K562 (cell line): Measurements from ENCODE around the gene DHX40. TPM values are rescaled to one million over a fixed set of nuclear protein-coding genes. Genes with fewer than 3 reads are reported as not detected.
A peak's percentile ranks its signal among the peaks of the same experiment; 100 is the strongest.

Experiments
- ATAC-seq: fragments of 200-7000 bp; cut with Tn5 transposase; 3 replicates; pipeline ENCODE4 v1.9.1; 2020; ENCODE audit warnings: moderate library complexity
- BruUV-seq: library from RNA; stranded (reverse); fragments of 400-500 nt; replicated peaks from 2 replicates; lab custom pipeline; 2021; lab: Mats Ljungman, UMichigan
- CTCF ChIA-PET: fragments of 300-600 bp; formaldehyde crosslinking; extraction: SDS; loops from one replicate; lab custom pipeline; 2021; ENCODE audit warnings: low intra/inter-chr PET ratio; lab: Yijun Ruan, JAX
- POLR2A ChIA-PET: fragments of 300-600, 350-650 bp; sonication (Branson Sonifier 250); formaldehyde crosslinking; extraction: SDS; loops from one replicate; lab custom pipeline; 2021; ENCODE audit warnings: antibody characterized with exemption, inconsistent platforms; lab: Yijun Ruan, JAX
- DNase-seq, 4 experiments: peaks; one replicate each; pipeline versions ENCODE4 v3.0.0 to v3.0.0-alpha.2; 2011 to 2018; ENCODE audit warnings: low spot score in 3 of 4, mixed read lengths in 3 of 4; ENCODE audit errors: extremely low read depth in 1 of 4
- FAIRE-seq: peaks from 2 replicates; lab custom pipeline; 2011; peaks lifted over from hg19 to GRCh38; lab: Jason Lieb, UNC
- H2AFZ ChIP-seq: 2 replicates; pipeline ENCODE4 v1.6.0; 2011; ENCODE audit warnings: low read depth, low read length, control low read depth, inconsistent platforms
- H3K27ac ChIP-seq: fragments of 200-600 bp; 3 replicates; pipeline ENCODE4 v1.8.0; 2011; ENCODE audit warnings: low read depth, mild to moderate bottlenecking, control low read depth, inconsistent platforms, low read length, moderate library complexity, mixed read lengths; ENCODE audit errors: extremely low read depth
- H3K27me3 ChIP-seq, 2 experiments: fragments of 300-600 bp in 1 of 2; 2 replicates in 1 of 2; 3 replicates in 1 of 2; pipeline versions ENCODE4 v1.6.0 to v1.8.0; 2011; ENCODE audit warnings: inconsistent platforms in 2 of 2, low read length in 2 of 2, mild to moderate bottlenecking in 1 of 2, mixed read lengths in 1 of 2, moderate library complexity in 1 of 2; ENCODE audit not compliant: control insufficient read depth in 2 of 2, insufficient read depth in 2 of 2
- H3K36me3 ChIP-seq: fragments of 300-600 bp; 3 replicates; pipeline ENCODE4 v1.8.0; 2011; ENCODE audit warnings: mild to moderate bottlenecking, low read length, inconsistent platforms; ENCODE audit not compliant: control insufficient read depth, insufficient read depth
- H3K4me1 ChIP-seq, 2 experiments: fragments of 200-600 bp in 1 of 2; replicated peaks in 1 of 2; 2 replicates in 1 of 2; 3 replicates in 1 of 2; pipeline versions ENCODE4 v1.5.1 to v1.8.0; 2011; ENCODE audit warnings: inconsistent platforms in 2 of 2, low read length in 2 of 2, mild to moderate bottlenecking in 1 of 2, mixed read lengths in 1 of 2, moderate library complexity in 1 of 2; ENCODE audit not compliant: control insufficient read depth in 2 of 2, insufficient read depth in 2 of 2
- H3K4me2 ChIP-seq: 2 replicates; pipeline ENCODE4 v1.6.1; 2011; ENCODE audit warnings: low read length, control low read depth, inconsistent platforms, mixed read lengths; ENCODE audit not compliant: insufficient read depth
- H3K4me3 ChIP-seq: fragments of 200-600 bp; sonication (generic), shearing (Covaris generic); 2 replicates; pipeline ENCODE4 v1.5.1; 2016; ENCODE audit warnings: control low read depth, inconsistent platforms
- H3K79me2 ChIP-seq: fragments of 200-600 bp; 3 replicates; pipeline ENCODE4 v1.8.0; 2011; ENCODE audit warnings: low read length, inconsistent platforms; ENCODE audit not compliant: control insufficient read depth, insufficient read depth
- H3K9ac ChIP-seq, 2 experiments: 2 replicates each; pipeline versions ENCODE4 v1.6.0 to v1.6.1; 2011; ENCODE audit warnings: low read depth in 2 of 2, low read length in 2 of 2, control low read depth in 1 of 2, inconsistent platforms in 1 of 2, mild to moderate bottlenecking in 1 of 2, mixed read lengths in 1 of 2; ENCODE audit not compliant: insufficient read depth in 1 of 2
- H3K9me1 ChIP-seq: one replicate; pipeline ENCODE4 v1.6.0; 2011; ENCODE audit warnings: inconsistent platforms, mild to moderate bottlenecking, low read length, moderate library complexity; ENCODE audit not compliant: control insufficient read depth, insufficient read depth
- H3K9me3 ChIP-seq: replicated peaks from 2 replicates; pipeline ENCODE4 v1.5.1; 2011; ENCODE audit warnings: low read depth, low read length, inconsistent platforms; ENCODE audit not compliant: control insufficient read depth, insufficient read depth
- H4K20me1 ChIP-seq: replicated peaks from 2 replicates; pipeline ENCODE4 v1.6.1; 2011; ENCODE audit warnings: low read length, inconsistent platforms, mixed read lengths; ENCODE audit not compliant: control insufficient read depth, insufficient read depth
- CHAMP1 ChIP-seq: fragments of 450-650 bp; IDR thresholded peaks from 2 replicates; pipeline ENCODE4 v1.6.1; 2016; ENCODE audit warnings: mild to moderate bottlenecking
- CSDE1 ChIP-seq, 2 experiments: fragments of 450-650 bp; IDR thresholded peaks; 2 replicates each; pipeline ENCODE4 v1.6.1; 2016; ENCODE audit warnings: mild to moderate bottlenecking in 1 of 2
- DDX20 ChIP-seq: fragments of 450-650 bp; IDR thresholded peaks from 2 replicates; pipeline ENCODE4 v1.6.1; 2016; ENCODE audit warnings: missing genetic modification characterization, low read depth, mild to moderate bottlenecking, missing compliant biosample characterization, moderate library complexity
- GTF2E2 ChIP-seq: fragments of 200-800 bp; sonication (Bioruptor generic); IDR thresholded peaks from 2 replicates; pipeline ENCODE4 v1.6.1; 2016; ENCODE audit warnings: missing genetic modification characterization, missing compliant biosample characterization
- HDAC1 ChIP-seq, 2 experiments: fragments of 450-650 bp; IDR thresholded peaks; 2 replicates each; pipeline ENCODE4 v1.6.1; 2016 to 2017; ENCODE audit warnings: inconsistent platforms in 1 of 2, mild to moderate bottlenecking in 1 of 2, moderate library complexity in 1 of 2
- NFIC ChIP-seq: fragments of 450-650 bp; IDR thresholded peaks from 2 replicates; pipeline ENCODE4 v1.6.1; 2017; ENCODE audit warnings: mild to moderate bottlenecking, inconsistent platforms
- POLR2B ChIP-seq: fragments of 450-650 bp; IDR thresholded peaks from 2 replicates; pipeline ENCODE4 v1.6.1; 2018; ENCODE audit warnings: low read depth; ENCODE audit not compliant: partially characterized antibody
- PRPF4 ChIP-seq: fragments of 200-400 bp; formaldehyde crosslinking; IDR thresholded peaks from one replicate; pipeline ENCODE4 v1.6.1; 2017; ENCODE audit warnings: low read length, low read depth, mild to moderate bottlenecking; ENCODE audit not compliant: insufficient read depth, poor library complexity, severe bottlenecking
- SAP30 ChIP-seq: fragments of 200-600 bp; sonication (generic); IDR thresholded peaks from 2 replicates; pipeline ENCODE4 v1.6.1; 2012; ENCODE audit warnings: borderline replicate concordance, low read depth, mild to moderate bottlenecking, moderate library complexity, low read length, control low read depth, inconsistent platforms; ENCODE audit not compliant: insufficient read depth, poor library complexity, severe bottlenecking
- SIN3A ChIP-seq, 2 experiments: fragments of 150-350 bp in 1 of 2; IDR thresholded peaks; 2 replicates each; pipeline ENCODE4 v1.6.1; 2011 to 2016; ENCODE audit warnings: borderline replicate concordance in 2 of 2, low read depth in 2 of 2, low read length in 2 of 2, mild to moderate bottlenecking in 2 of 2, moderate library complexity in 2 of 2; ENCODE audit not compliant: control insufficient read depth in 1 of 2
- ZFP36 ChIP-seq: fragments of 150-350 bp; IDR thresholded peaks from 2 replicates; pipeline ENCODE4 v1.6.1; 2018; ENCODE audit warnings: low read length, low read depth; ENCODE audit not compliant: partially characterized antibody
- ZNF395 ChIP-seq: fragments of 200-800 bp; sonication (Bioruptor generic); IDR thresholded peaks from 2 replicates; pipeline ENCODE4 v1.6.1; 2017; ENCODE audit warnings: missing genetic modification characterization, missing compliant biosample characterization
- WGBS: fragments of 100-300 bp; shearing (Covaris generic); methylation state at CpG from one replicate; pipeline ENCODE4 v1.1.6; 2016; ENCODE audit warnings: low coverage, mixed read lengths; ENCODE audit not compliant: insufficient coverage; ENCODE audit errors: missing lambda C conversion rate; 5-methylcytosine and 5-hydroxymethylcytosine counted together
- in situ Hi-C: fragments of 300-500 bp; cut with MboI; formaldehyde crosslinking; loops from 4 replicates; pipeline ENCODE4 v1.15.0; 2018; ENCODE audit warnings: inconsistent platforms, mixed read lengths
- intact Hi-C: fragments of 100-400 bp; cut with micrococcal nuclease; formaldehyde crosslinking; loops from 2 replicates; pipeline ENCODE4 v1.14.2; 2022
- polyA plus RNA-seq, 8 experiments: library from polyadenylated mRNA; depleted of rRNA in 4 of 8; stranded (reverse) in 5 of 8; unstranded in 3 of 8; fragments of >200 nt; fragmentation: Nextera tagmentation in 2 of 8; fragmentation: Illumina TruSeq in 1 of 8; extraction: Ambion mirVana in 2 of 8; extraction: Trizol in 1 of 8; gene quantifications; 2 replicates each; pipeline versions ENCODE4 v1.2.1 to v1.2.3, GENCODE V29; 2011 to 2014; ENCODE audit warnings: inconsistent platforms in 1 of 8, missing spikeins in 1 of 8
- total RNA-seq, 7 experiments: library from RNA; depleted of rRNA in 6 of 7; stranded (reverse); fragments of >200 nt in 6 of 7; fragmentation: Illumina TruSeq in 2 of 7; extraction: Trizol in 2 of 7; gene quantifications; 2 replicates each; pipeline versions ENCODE4 v1.2.1 to v1.2.3, GENCODE V29; 2011 to 2021; ENCODE audit warnings: low replicate concordance in 1 of 7

DHX40 gene
- total and polyA plus RNA-seq, 9 of the 15 experiments (the other 6 are each of a cell fraction or from before 2014, with no cell fraction given) = 7.2 to 38.6 (median 18.7) TPM

- peak in 1 of 2 experiments; percentile 14; a peak in 1 of 4 replicates for TF ChIP-seq CSDE1 (IDR thresholded peaks at IDR 0.05)
Measured at GRCh38 chr17:59619298-59620063, 54.1 kb downstream of the DHX40 start, which contains the start of gene CLTC (continued).

GRCh38 chr17:59620064-59620359 is 54.6 kb downstream of the DHX40 start:
- H3K27ac ChIP-seq = peak overlapping the region; percentile 98
- ATAC-seq (no peak), FAIRE-seq (no peak), DNase-seq (no peak)
- ChIA-PET CTCF (no interaction called here), POLR2A (interaction anchor here (0.6 to 7.4 kb wide), 15 partner anchors 9 to 788 kb away, joined by 3 to 45 read pairs (median 4); partner anchors contain the start of genes DHX40, PTRH2 and VMP1)
- no peaks in the 10 kb centered on the region for H3K27me3 ChIP-seq
- peaks cover 75% of the 10 kb centered on the region for H3K79me2 ChIP-seq
- intact Hi-C loops (loop anchor here (5.0 kb wide), 1 partner anchor 98 kb away; no protein-coding TSS in a partner anchor), in situ Hi-C loops (no loop called here)
- WGBS = 0% methylated on average over 9 of the region's 13 CpGs
- H3K4me2 ChIP-seq = peak overlapping the region; percentile 92
- H3K4me1 ChIP-seq = peaks cover 9 to 22% of the 10 kb centered on the region in 2 experiments; a peak in 4 of 5 replicates
- BruUV-seq = no TSS peak
- no peaks in the 10 kb centered on the region for H3K9me1 ChIP-seq
- H3K9ac ChIP-seq = peak overlapping the region; percentile 96
- H3K36me3 ChIP-seq = peaks cover 33% of the 10 kb centered on the region; the same call in 2 of the 3 replicates
- peak overlapping the region; percentile 95; the same call in 1 of the 2 replicates for H2AFZ ChIP-seq
- H4K20me1 ChIP-seq = peaks cover 32% of the 10 kb centered on the region
- peak overlapping the region; percentile 97 for H3K4me3 ChIP-seq
- H3K9me3 ChIP-seq = no peaks in the 10 kb centered on the region
- TF ChIP-seq GTF2E2 (tag) = peak; percentile 72; the same call in 1 of the 2 replicates
- 0 out of 2 replicates have a peak, but pooled peaks have one; percentile 57 for TF ChIP-seq ZNF395 (CRISPR knock-in tag)
- TF ChIP-seq CHAMP1 = 0 out of 2 replicates have a peak, but pooled peaks have one; percentile 2
- TF ChIP-seq SAP30 = peak; percentile 59
- 0 out of 4 replicates have a peak, but pooled peaks of 1 of the 2 experiments have one; percentile 23 for TF ChIP-seq SIN3A (IDR thresholded peaks at IDR 0.05; ENCODE audit: borderline replicate concordance in 2 of 2, control insufficient read depth in 1 of 2, low read depth in 2 of 2, low read length in 2 of 2)
- peak; percentile 9 for TF ChIP-seq PRPF4
- TF ChIP-seq HDAC1 (IDR thresholded peaks at IDR 0.05) = 0 out of 4 replicates have a peak, but pooled peaks of 1 of the 2 experiments have one; percentile 37
- no peak for TF ChIP-seq ZFP36
- TF ChIP-seq DDX20 (tag) = no peak
- peak; percentile 40 for TF ChIP-seq POLR2B
- 0 out of 2 replicates have a peak, but pooled peaks have one; percentile 32 for TF ChIP-seq NFIC
